HepG2 (cell line): ENCODE measurements around the gene PCYOX1L. TPM values are rescaled to one million over a fixed set of nuclear protein-coding genes. Genes with fewer than 3 reads are reported as not detected.

ENCODE experiments used
- ELF3 ChIP-seq: IDR thresholded peaks from 2 replicates; pipeline ENCODE4 v1.6.1; 2016; ENCODE audit warnings: missing genetic modification reagents, missing compliant biosample characterization
- ESRRA ChIP-seq: sonication (generic); formaldehyde crosslinking; IDR thresholded peaks from 2 replicates; pipeline ENCODE4 v1.5.1; 2020; ENCODE audit warnings: mild to moderate bottlenecking, low read depth, missing genetic modification reagents
- FOXM1 ChIP-seq: sonication (generic); formaldehyde crosslinking; IDR thresholded peaks from 2 replicates; pipeline ENCODE4 v1.5.0; 2020; ENCODE audit warnings: missing genetic modification reagents
- IRF9 ChIP-seq: sonication (generic); formaldehyde crosslinking; IDR thresholded peaks from 2 replicates; pipeline ENCODE4 v1.8.0; 2022; ENCODE audit warnings: missing genetic modification reagents, mild to moderate bottlenecking, borderline replicate concordance
- KMT2A ChIP-seq: sonication (generic); formaldehyde crosslinking; IDR thresholded peaks from 2 replicates; pipeline ENCODE4 v1.4.0; 2020; ENCODE audit warnings: missing genetic modification reagents
- POGK ChIP-seq: sonication (generic); formaldehyde crosslinking; conservative IDR thresholded peaks from 2 replicates; pipeline ENCODE4 v1.8.0; 2022; ENCODE audit warnings: mild to moderate bottlenecking, moderate library complexity, missing genetic modification reagents
- RAD51 ChIP-seq: fragments of 450-650 bp; IDR thresholded peaks from 2 replicates; pipeline ENCODE4 v1.6.1; 2016; ENCODE audit warnings: borderline replicate concordance
- RFXAP ChIP-seq: sonication (generic); formaldehyde crosslinking; IDR thresholded peaks from 2 replicates; pipeline ENCODE4 v1.4.0; 2020; ENCODE audit warnings: missing genetic modification reagents, borderline replicate concordance
- RORA ChIP-seq: sonication (generic); formaldehyde crosslinking; IDR thresholded peaks from 2 replicates; pipeline ENCODE4 v1.5.0; 2020; ENCODE audit warnings: mild to moderate bottlenecking, missing genetic modification reagents, moderate library complexity
- SOX6 ChIP-seq, 2 experiments: fragments of 450-650 bp in 1 of 2; sonication (generic) in 1 of 2; formaldehyde crosslinking in 1 of 2; IDR thresholded peaks; 2 replicates each; pipeline versions ENCODE4 v1.4.0 to v1.6.1; 2017 to 2020; ENCODE audit warnings: antibody characterized with exemption in 1 of 2, mild to moderate bottlenecking in 1 of 2, missing genetic modification reagents in 1 of 2
- SUZ12 ChIP-seq: fragments of 150-350 bp; IDR thresholded peaks from 2 replicates; pipeline ENCODE4 v1.6.1; 2014; ENCODE audit warnings: low read depth, low read length
- U2AF2 ChIP-seq: fragments of 200-400 bp; formaldehyde crosslinking; IDR thresholded peaks from 2 replicates; pipeline ENCODE4 v1.6.1; 2017; ENCODE audit warnings: low read depth, mild to moderate bottlenecking, low read length
- ZBTB39 ChIP-seq: sonication (generic); formaldehyde crosslinking; IDR thresholded peaks from 2 replicates; pipeline ENCODE4 v1.5.0; 2020; ENCODE audit warnings: missing genetic modification reagents
- ZBTB44 ChIP-seq: sonication (generic); formaldehyde crosslinking; IDR thresholded peaks from 2 replicates; pipeline ENCODE4 v1.4.0; 2020; ENCODE audit warnings: missing genetic modification reagents
- ZMAT5 ChIP-seq: sonication (generic); formaldehyde crosslinking; IDR thresholded peaks from 2 replicates; pipeline ENCODE4 v1.5.0; 2020; ENCODE audit warnings: mild to moderate bottlenecking, low read depth, missing genetic modification reagents, borderline replicate concordance
- ZMYM4 ChIP-seq: sonication (generic); formaldehyde crosslinking; IDR thresholded peaks from 2 replicates; pipeline ENCODE4 v1.8.1; 2023; ENCODE audit warnings: mild to moderate bottlenecking, missing genetic modification reagents
- ZNF18 ChIP-seq: sonication (generic); formaldehyde crosslinking; IDR thresholded peaks from 2 replicates; pipeline ENCODE4 v1.8.0; 2022; ENCODE audit warnings: mild to moderate bottlenecking, missing genetic modification reagents; ENCODE audit not compliant: insufficient replicate concordance
- ZNF484 ChIP-seq: sonication (generic); formaldehyde crosslinking; IDR thresholded peaks from 2 replicates; pipeline ENCODE4 v1.5.1; 2020; ENCODE audit warnings: mild to moderate bottlenecking, low read depth, missing genetic modification reagents, borderline replicate concordance
- ZNF784 ChIP-seq: sonication (generic); formaldehyde crosslinking; IDR thresholded peaks from 2 replicates; pipeline ENCODE4 v1.5.1; 2020; ENCODE audit warnings: missing genetic modification reagents, mild to moderate bottlenecking, borderline replicate concordance
- ZNF850 ChIP-seq: sonication (generic); formaldehyde crosslinking; conservative IDR thresholded peaks from 2 replicates; pipeline ENCODE4 v1.9.0; 2021; ENCODE audit warnings: mild to moderate bottlenecking, missing genetic modification reagents
- polyA plus RNA-seq, 8 experiments: library from polyadenylated mRNA; depleted of rRNA in 3 of 8; stranded (reverse) in 7 of 8; unstranded in 1 of 8; fragments of >200 nt; fragmentation: Illumina TruSeq in 4 of 8; extraction: Trizol in 4 of 8; gene quantifications; 2 replicates each; pipeline versions ENCODE4 v1.2.1 to v1.2.3, GENCODE V29; 2011 to 2016; ENCODE audit warnings: low read depth in 4 of 8, missing spikeins in 1 of 8, mixed read lengths in 1 of 8; ENCODE audit not compliant: insufficient read depth in 1 of 8
- total RNA-seq, 5 experiments: library from RNA; depleted of rRNA; stranded (reverse); fragments of >200 nt; fragmentation: Illumina TruSeq; extraction: Trizol; gene quantifications; 2 replicates each; pipeline ENCODE4 v1.2.3, GENCODE V29; 2016; ENCODE audit warnings: low read depth in 1 of 5

PCYOX1L gene
- total and polyA plus RNA-seq, 2 of the 13 experiments (the other 11 are each of a cell fraction or from before 2014, with no cell fraction given): 1.00 to 3.7 TPM

GRCh38 chr5:149320791-149321330, 37.0 kb upstream of the PCYOX1L start (continued):
- TF ChIP-seq ZNF784 (CRISPR knock-in tag) (no peak), IRF9 (CRISPR knock-in tag) (no peak), RORA (CRISPR knock-in tag) (no peak), POGK (CRISPR knock-in tag) (no peak), ELF3 (CRISPR knock-in tag) (0 out of 2 replicates have a peak, but pooled peaks have one; percentile 11), ESRRA (CRISPR knock-in tag) (peak; percentile 49; the same call in 1 of the 2 replicates), ZNF850 (CRISPR knock-in tag) (no peak), FOXM1 (CRISPR knock-in tag) (no peak), SOX6 (IDR thresholded peaks at IDR 0.05) (no peak), SOX6 (CRISPR knock-in tag; IDR thresholded peaks at IDR 0.05) (peak; percentile 62; the same call in 1 of the 2 replicates), ZBTB44 (CRISPR knock-in tag) (no peak), SUZ12 (no peak), RFXAP (CRISPR knock-in tag) (no peak), ZMAT5 (CRISPR knock-in tag) (no peak), ZNF484 (CRISPR knock-in tag) (no peak), U2AF2 (no peak), KMT2A (no peak), RAD51 (peak; percentile 49; the same call in 1 of the 2 replicates), ZNF18 (CRISPR knock-in tag) (no peak), ZBTB39 (CRISPR knock-in tag) (no peak), ZMYM4 (CRISPR knock-in tag) (peak; percentile 78; the same call in 1 of the 2 replicates)
